Measurements from ENCODE around the gene ZNF674.
"Not testable (repeated sequence)": the region's sequence is repeated elsewhere in the genome, so short reads cannot be mapped to it uniquely, and the experiment has no call there.

Gene ZNF674

GRCh38 chrX:46460801-46461659 is 84.2 kb downstream of the ZNF674 start:
- not testable (repeated sequence) for DNase-seq

- DNase-seq = no peak
Observed at GRCh38 chrX:46459603-46460002, 85.6 kb downstream of the ZNF674 start.

DNA sequence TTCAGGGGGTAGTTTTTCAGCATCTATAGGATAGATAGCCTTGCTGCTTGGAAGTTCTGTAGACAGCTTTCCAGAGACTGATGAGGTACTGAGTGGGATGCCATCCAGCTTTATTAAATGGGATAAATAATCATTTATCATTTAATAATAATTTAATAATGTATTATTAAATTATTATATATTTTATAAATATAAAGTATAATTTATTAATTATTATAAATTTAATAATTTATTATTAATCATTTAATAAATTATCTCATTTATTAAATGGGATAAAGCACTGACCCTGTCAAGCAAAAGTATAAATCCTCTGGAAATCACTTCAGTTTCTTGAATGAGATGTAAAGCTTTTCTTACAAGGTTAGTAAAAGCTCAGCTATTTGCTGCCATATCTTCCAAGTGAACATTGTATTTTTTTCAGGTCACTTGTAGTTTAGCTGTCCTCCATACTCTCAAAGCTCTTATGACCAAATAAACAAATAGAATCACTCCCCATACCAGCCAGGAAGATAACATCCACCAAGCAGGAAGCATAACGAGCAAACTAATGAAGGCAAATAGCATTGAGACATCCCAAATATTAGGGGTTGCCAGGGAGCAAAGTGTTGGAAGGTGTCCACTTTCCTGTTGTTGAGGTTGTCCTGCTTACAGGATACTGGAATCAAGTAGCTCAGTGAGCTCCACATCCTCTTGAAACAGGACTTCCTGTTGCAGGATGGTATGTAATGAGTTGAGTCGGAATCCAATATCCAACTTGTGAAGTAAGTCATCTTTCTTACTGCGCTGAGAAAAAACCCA is 88.9 kb downstream of the ZNF674 start:
- DNase-seq = no peak
